Osteoblast (primary cell): Measurements from ENCODE around the gene ENAH. TPM values are rescaled to one million over a fixed set of nuclear protein-coding genes. Genes with fewer than 3 reads are reported as not detected.
A peak's percentile ranks its signal among the peaks of the same experiment; 100 is the strongest.
"Not testable (repeated sequence)": the region's sequence is repeated elsewhere in the genome, so short reads cannot be mapped to it uniquely, and the experiment has no call there.

ENCODE experiments used
- DNase-seq: peaks from one replicate; pipeline ENCODE4 v3.0.0; 2011; ENCODE audit warnings: low spot score, mixed read lengths; ENCODE audit not compliant: insufficient read length; ENCODE audit errors: missing footprints
- H2AFZ ChIP-seq: 2 replicates; pipeline ENCODE4 v1.6.0; 2011; ENCODE audit warnings: mild to moderate bottlenecking, low read length
- H3K27ac ChIP-seq: 2 replicates; pipeline ENCODE4 v1.5.1; 2011; ENCODE audit warnings: mild to moderate bottlenecking, low read depth, low read length, moderate library complexity
- H3K27me3 ChIP-seq: 2 replicates; pipeline ENCODE4 v1.6.0; 2012; ENCODE audit warnings: mild to moderate bottlenecking, control low read depth, inconsistent platforms, low read length, moderate library complexity; ENCODE audit not compliant: insufficient read depth
- H3K36me3 ChIP-seq: 2 replicates; pipeline ENCODE4 v1.5.1; 2011; ENCODE audit warnings: mild to moderate bottlenecking, low read length, control low read depth, moderate library complexity; ENCODE audit not compliant: insufficient read depth
- H3K4me1 ChIP-seq: 2 replicates; pipeline ENCODE4 v1.5.1; 2011; ENCODE audit warnings: mild to moderate bottlenecking, low read length, control low read depth, moderate library complexity; ENCODE audit not compliant: insufficient read depth
- H3K4me2 ChIP-seq: 2 replicates; pipeline ENCODE4 v1.6.0; 2011; ENCODE audit warnings: mild to moderate bottlenecking, low read length; ENCODE audit not compliant: insufficient read depth
- H3K4me3 ChIP-seq: fragments of 200-600 bp; sonication (generic); 3 replicates; pipeline ENCODE4 v1.5.1; 2012; ENCODE audit warnings: mild to moderate bottlenecking, low read length, inconsistent platforms; ENCODE audit not compliant: insufficient read depth
- H3K79me2 ChIP-seq: 2 replicates; pipeline ENCODE4 v1.6.0; 2012; ENCODE audit warnings: mild to moderate bottlenecking, low read length, control low read depth, inconsistent platforms; ENCODE audit not compliant: insufficient read depth
- H3K9me3 ChIP-seq: 2 replicates; pipeline ENCODE4 v1.5.1; 2011; ENCODE audit warnings: low read depth, low read length, control low read depth
- H4K20me1 ChIP-seq: 2 replicates; pipeline ENCODE4 v1.6.0; 2012; ENCODE audit warnings: mild to moderate bottlenecking, low read length, control low read depth; ENCODE audit not compliant: insufficient read depth
- CTCF ChIP-seq: IDR thresholded peaks from 2 replicates; pipeline ENCODE4 v1.5.1; 2011; ENCODE audit warnings: mild to moderate bottlenecking, low read depth, low read length, moderate library complexity; ENCODE audit errors: extremely low read depth
- total RNA-seq: library from RNA; depleted of rRNA; stranded (reverse); fragments of >200 nt; gene quantifications from 2 replicates; pipeline ENCODE4 v1.2.3, GENCODE V29; 2012

Gene ENAH
- total RNA-seq, 1 donor, result 453 TPM

GRCh38 chr1:225476100-225476511 lies 176.8 kb downstream of the ENAH start:
- H3K4me2 ChIP-seq, result no peak overlapping the region
- H3K27ac ChIP-seq, result no peak overlapping the region
- H3K4me3 ChIP-seq, result no peak overlapping the region
- no peaks in the 10 kb centered on the region for H3K36me3 ChIP-seq
- H2AFZ ChIP-seq, result no peak overlapping the region
- H4K20me1 ChIP-seq, result no peaks in the 10 kb centered on the region
- no peak for TF ChIP-seq CTCF
- H3K27me3 ChIP-seq, result no peaks in the 10 kb centered on the region
- peak; percentile 54 for DNase-seq
- no peaks in the 10 kb centered on the region for H3K79me2 ChIP-seq
- H3K4me1 ChIP-seq, result peaks cover 3% of the 10 kb centered on the region
- H3K9me3 ChIP-seq, result no peaks in the 10 kb centered on the region

- Histone ChIP-seq H3K27me3 (no peaks in the 10 kb centered on the region), H2AFZ (peak overlapping the region; percentile 85), H4K20me1 (no peaks in the 10 kb centered on the region), H3K36me3 (no peaks in the 10 kb centered on the region), H3K4me1 (peaks cover 3% of the 10 kb centered on the region), H3K9me3 (no peaks in the 10 kb centered on the region), H3K79me2 (no peaks in the 10 kb centered on the region), H3K4me3 (peak overlapping the region; percentile 51), H3K27ac (no peak overlapping the region), H3K4me2 (peak overlapping the region; percentile 76)
- TF ChIP-seq CTCF, result peak; percentile 100
- DNase-seq, result peak; percentile 96
Observed at GRCh38 chr1:225474986-225475820, 177.7 kb downstream of the ENAH start.

GRCh38 chr1:225474439-225474985 lies 178.4 kb downstream of the ENAH start:
- H3K27me3 ChIP-seq, result no peaks in the 10 kb centered on the region
- peak overlapping the region; percentile 30 for H3K4me2 ChIP-seq

GRCh38 chr1:225473676-225474438 lies 179.1 kb downstream of the ENAH start:
- H3K27me3 ChIP-seq, H2AFZ ChIP-seq, H3K4me2 ChIP-seq, H3K9me3 ChIP-seq, H3K27ac ChIP-seq, H3K4me3 ChIP-seq, H3K4me1 ChIP-seq, H3K36me3 ChIP-seq, H3K79me2 ChIP-seq, DNase-seq, H4K20me1 ChIP-seq: not testable (repeated sequence)

More at GRCh38 chr1:225474439-225474985, 178.4 kb downstream of the ENAH start:
- Histone ChIP-seq H3K79me2 (no peaks in the 10 kb centered on the region), H3K4me3 (no peak overlapping the region), H3K9me3 (no peaks in the 10 kb centered on the region), H3K36me3 (no peaks in the 10 kb centered on the region), H4K20me1 (no peaks in the 10 kb centered on the region), H2AFZ (no peak overlapping the region), H3K27ac (no peak overlapping the region), H3K4me1 (peaks cover 3% of the 10 kb centered on the region)
- DNase-seq, result peak; percentile 75
- TF ChIP-seq CTCF, result no peak

GRCh38 chr1:225473266-225473665 lies 179.7 kb downstream of the ENAH start:
- DNase-seq, H3K9me3 ChIP-seq, H2AFZ ChIP-seq, H3K27me3 ChIP-seq, H3K27ac ChIP-seq, H3K36me3 ChIP-seq, H3K4me3 ChIP-seq, H4K20me1 ChIP-seq, H3K79me2 ChIP-seq, H3K4me2 ChIP-seq, H3K4me1 ChIP-seq: not testable (repeated sequence)
